Lower lobe of right lung (tissue), 2 donors: Measurements from ENCODE around the gene FRY. TPM values are rescaled to one million over a fixed set of nuclear protein-coding genes. Genes with fewer than 3 reads are reported as not detected.
"Not testable (repeated sequence)": the region's sequence is repeated elsewhere in the genome, so short reads cannot be mapped to it uniquely, and the experiment has no call there.

Source experiments
- ATAC-seq, 2 donors: fragments of 200-7000 bp; cut with Tn5 transposase; one replicate each; pipeline ENCODE4 v1.9.1; 2020 to 2022; ENCODE audit warnings: mild to moderate bottlenecking in 2 of 2, moderate library complexity in 2 of 2
- DNase-seq: peaks from one replicate; pipeline ENCODE4 v3.0.0-alpha.2; 2020
- H3K27ac ChIP-seq: fragments of 200-600 bp; one replicate; pipeline ENCODE4 v1.8.0; 2022
- H3K27me3 ChIP-seq: fragments of 200-600 bp; one replicate; pipeline ENCODE4 v1.8.0; 2022; ENCODE audit warnings: low read depth
- H3K36me3 ChIP-seq: fragments of 200-600 bp; one replicate; pipeline ENCODE4 v1.8.0; 2022; ENCODE audit warnings: mild to moderate bottlenecking
- H3K4me1 ChIP-seq: fragments of 200-600 bp; one replicate; pipeline ENCODE4 v1.8.0; 2022
- H3K4me3 ChIP-seq: fragments of 200-600 bp; one replicate; pipeline ENCODE4 v1.8.0; 2022; ENCODE audit warnings: mild to moderate bottlenecking
- H3K9me3 ChIP-seq: fragments of 200-600 bp; one replicate; pipeline ENCODE4 v1.8.0; 2022
- CTCF ChIP-seq: fragments of 200-600 bp; IDR thresholded peaks from one replicate; pipeline ENCODE4 v1.8.0; 2022; ENCODE audit warnings: antibody characterized with exemption, mild to moderate bottlenecking
- intact Hi-C: fragments of 100-400 bp; cut with DNase I; formaldehyde crosslinking; loops from one replicate; pipeline ENCODE4 v1.11.0; 2022
- total RNA-seq: library from RNA; stranded (reverse); fragmentation: NEBNext Ultra II Directional; extraction: Animal tissue kit (Norgen Biotek cat#: 25700); gene quantifications from one replicate; pipeline ENCODE4 v1.2.1, GENCODE V29; 2021
- donor health status: DM: no; HTN: yes; CAD: no; lungs with severe emphysema.

The FRY gene
- total RNA-seq, 1 donor from 2014 or later: 93.7 TPM

DNA sequence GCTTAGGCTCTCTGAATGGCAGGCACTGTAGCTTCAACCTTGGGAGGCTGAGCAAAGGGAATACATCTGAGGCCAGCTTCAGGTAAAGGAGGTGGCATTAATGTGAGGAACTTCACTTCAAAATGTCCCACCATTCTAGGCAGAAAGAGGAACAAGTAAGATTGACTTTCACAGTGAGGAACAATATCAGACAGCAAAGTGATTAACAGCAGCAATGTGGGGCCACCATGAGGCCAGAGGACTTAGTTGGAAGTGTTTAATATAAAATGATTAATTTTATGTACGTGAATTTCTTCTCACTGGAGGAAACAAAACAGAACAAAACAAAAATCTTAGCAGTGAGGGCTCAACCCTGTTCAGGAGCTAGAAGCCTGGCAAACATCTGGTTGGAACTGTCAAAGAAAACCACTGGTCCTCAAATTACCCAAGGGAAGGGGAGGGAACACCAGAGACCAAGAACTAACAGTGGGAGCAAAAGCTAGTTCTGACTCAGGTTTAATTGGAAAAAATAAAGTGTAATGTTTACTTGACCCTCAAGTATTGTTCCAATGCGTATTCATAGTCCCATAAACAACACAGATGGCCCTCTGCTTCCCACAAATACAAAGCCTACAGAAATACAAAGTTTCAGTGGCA, 43.9 kb upstream of the FRY start:
- ATAC-seq (peak in 1 of 2 donors; percentile 37), DNase-seq (no peak)
- no peak for TF ChIP-seq CTCF
- Histone ChIP-seq H3K27ac (no peak overlapping the region), H3K4me1 (no peaks in the 10 kb centered on the region), H3K36me3 (no peaks in the 10 kb centered on the region), H3K9me3 (no peaks in the 10 kb centered on the region), H3K4me3 (no peak overlapping the region), H3K27me3 (no peaks in the 10 kb centered on the region)
- intact Hi-C loops: no loop called here

GRCh38 chr13:31994367-31994766, 37.2 kb upstream of the FRY start:
- H3K36me3 ChIP-seq, intact Hi-C loops, H3K4me3 ChIP-seq, ATAC-seq, H3K4me1 ChIP-seq, H3K9me3 ChIP-seq, H3K27ac ChIP-seq, H3K27me3 ChIP-seq, DNase-seq: not testable (repeated sequence)

GRCh38 chr13:31996601-31997000, 35.0 kb upstream of the FRY start:
- Histone ChIP-seq H3K27me3 (no peaks in the 10 kb centered on the region), H3K4me3 (no peak overlapping the region), H3K9me3 (no peaks in the 10 kb centered on the region), H3K4me1 (peaks cover 6% of the 10 kb centered on the region), H3K36me3 (no peaks in the 10 kb centered on the region), H3K27ac (no peak overlapping the region)
- DNase-seq (no peak), ATAC-seq (no peak)
- intact Hi-C loops: no loop called here
- no peak for TF ChIP-seq CTCF

GRCh38 chr13:31997641-31998040, 33.9 kb upstream of the FRY start:
- Histone ChIP-seq H3K4me3 (no peak overlapping the region), H3K4me1 (peaks cover 8% of the 10 kb centered on the region), H3K36me3 (no peaks in the 10 kb centered on the region), H3K27ac (no peak overlapping the region), H3K9me3 (no peaks in the 10 kb centered on the region), H3K27me3 (no peaks in the 10 kb centered on the region)
- ATAC-seq (no peak), DNase-seq (no peak)
- TF ChIP-seq CTCF: no peak
- intact Hi-C loops: no loop called here

DNA sequence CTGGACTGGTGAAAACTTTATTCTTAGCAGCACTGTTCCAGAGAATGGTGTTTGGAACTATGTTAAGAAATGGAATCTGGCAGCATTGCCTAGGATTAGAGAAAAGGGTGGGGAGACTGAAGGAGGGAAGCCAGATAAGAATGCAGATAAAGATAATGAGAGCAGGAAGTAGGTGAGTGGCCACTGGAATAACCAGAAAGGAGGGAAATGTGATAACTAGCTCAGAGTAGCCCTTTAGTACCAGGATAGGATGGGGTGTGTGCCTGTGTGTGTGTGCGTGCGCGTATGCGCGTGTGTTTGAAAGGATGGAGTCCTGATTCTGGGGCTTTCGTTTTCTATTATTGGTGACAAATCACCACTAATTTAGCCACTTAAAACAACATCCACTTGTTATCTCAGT, 33.4 kb upstream of the FRY start:
- DNase-seq (no peak), ATAC-seq (peak; percentile 56 to 69)
- H3K36me3 ChIP-seq: no peaks in the 10 kb centered on the region
- no peaks in the 10 kb centered on the region for H3K9me3 ChIP-seq
- no peak for TF ChIP-seq CTCF
- intact Hi-C loops: no loop called here
- H3K4me1 ChIP-seq: peaks cover 8% of the 10 kb centered on the region
- no peak overlapping the region for H3K27ac ChIP-seq
- H3K4me3 ChIP-seq: no peak overlapping the region
- H3K27me3 ChIP-seq: no peaks in the 10 kb centered on the region

DNA sequence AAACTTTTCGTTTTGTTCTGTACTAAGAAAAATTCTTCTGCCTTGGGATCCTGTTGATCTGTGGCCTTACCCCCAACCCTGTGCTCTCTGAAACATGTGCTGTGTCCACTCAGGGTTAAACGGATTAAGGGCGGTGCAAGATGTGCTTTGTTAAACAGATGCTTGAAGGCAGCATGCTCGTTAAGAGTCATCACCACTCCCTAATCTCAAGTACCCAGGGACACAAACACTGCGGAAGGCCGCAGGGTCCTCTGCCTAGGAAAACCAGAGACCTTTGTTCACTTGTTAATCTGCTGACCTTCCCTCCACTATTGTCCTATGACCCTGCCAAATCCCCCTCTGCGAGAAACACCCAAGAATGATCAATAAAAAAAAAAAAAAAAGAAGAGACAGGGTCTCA, 30.8 kb upstream of the FRY start:
- H3K36me3 ChIP-seq, H3K4me3 ChIP-seq, H3K27me3 ChIP-seq, H3K4me1 ChIP-seq, DNase-seq, intact Hi-C loops, H3K9me3 ChIP-seq: not testable (repeated sequence)
- ATAC-seq: peak in 1 of 2 donors; percentile 57
- H3K27ac ChIP-seq: peak overlapping the region; percentile 4
